NCI-H226 (cell line): ENCODE results near the gene NR3C2.
"Not testable (repeated sequence)": the region's sequence is repeated elsewhere in the genome, so short reads cannot be mapped to it uniquely, and the experiment has no call there.

Experiments used
- DNase-seq: peaks from one replicate; pipeline ENCODE4 v3.0.0-alpha.2; 2015

Gene NR3C2

GRCh38 chr4:148094149-148094548 lies 348.1 kb downstream of the NR3C2 start:
- DNase-seq, result no peak

DNA sequence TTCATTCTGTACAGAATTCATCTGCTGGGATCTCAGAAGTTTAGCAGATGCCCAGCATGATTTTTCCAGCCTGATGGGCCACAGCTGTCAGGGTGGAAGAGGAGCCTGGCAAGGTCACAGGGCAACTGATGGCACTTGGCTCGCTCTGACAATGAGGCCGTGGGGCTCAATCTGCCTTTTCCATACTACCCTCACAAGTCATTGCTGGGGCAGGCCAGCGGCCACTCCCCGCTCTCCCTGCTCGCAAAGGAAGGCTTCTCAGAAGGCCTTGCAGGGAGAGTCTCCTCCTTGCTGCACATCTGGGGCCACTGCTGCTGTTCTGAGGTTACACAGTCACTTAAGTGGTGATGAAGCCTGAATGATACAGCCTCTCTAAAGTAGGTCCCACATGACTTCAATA lies 349.1 kb downstream of the NR3C2 start:
- DNase-seq, result no peak

GRCh38 chr4:148092316-148093014 lies 349.7 kb downstream of the NR3C2 start:
- DNase-seq, result no peak

GRCh38 chr4:148091896-148092295 lies 350.3 kb downstream of the NR3C2 start:
- DNase-seq, result no peak

DNA sequence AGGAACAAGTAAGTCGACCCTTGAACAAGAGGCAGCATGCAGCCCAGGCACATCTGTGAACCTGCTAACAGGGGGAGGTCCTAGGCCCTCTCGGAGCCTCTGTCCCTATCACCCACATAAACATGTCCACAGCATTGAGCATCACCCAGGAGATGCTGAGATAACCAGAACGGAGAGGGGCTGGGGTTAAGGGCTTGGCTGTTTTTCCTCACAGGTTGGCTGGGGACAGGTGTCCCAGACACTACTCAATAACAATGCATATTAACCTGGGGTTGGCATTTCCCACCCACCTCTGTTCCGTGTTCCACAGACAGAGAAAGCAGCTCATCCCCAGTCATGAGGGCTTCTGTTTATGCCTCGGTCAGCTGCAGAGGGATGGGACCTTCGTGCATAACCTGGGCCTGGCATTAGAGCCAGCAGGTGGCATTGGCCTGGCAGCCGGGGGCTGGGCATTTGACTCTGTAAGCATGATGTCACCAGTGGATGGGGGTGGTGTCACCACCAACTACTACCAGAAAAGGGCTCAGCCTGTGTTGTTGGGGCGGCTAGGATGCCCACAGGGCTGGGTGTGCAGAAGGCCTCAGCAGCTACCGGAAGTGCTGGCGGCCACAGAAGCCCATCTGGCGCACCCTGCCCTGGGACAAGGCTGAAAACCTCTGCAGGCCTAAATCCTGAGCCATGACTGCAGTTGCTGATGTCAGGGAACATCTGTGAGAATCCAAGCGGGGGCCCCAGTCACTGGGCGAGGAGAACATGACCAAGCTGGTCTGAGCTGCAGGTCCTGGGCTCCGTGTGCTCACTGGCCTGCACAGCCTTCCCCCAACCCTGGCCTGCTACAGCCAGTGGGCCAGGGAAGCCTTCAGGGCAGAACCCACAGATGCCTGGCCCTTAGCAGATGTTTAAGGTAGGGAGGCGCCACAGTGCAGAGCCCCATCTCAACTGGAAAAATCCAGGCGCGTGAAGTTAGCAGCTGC lies 351.4 kb downstream of the NR3C2 start:
- DNase-seq, result no peak

- DNase-seq, result no peak
These were observed 352.2 kb downstream of the NR3C2 start for GRCh38 chr4:148090029-148090428.

DNA sequence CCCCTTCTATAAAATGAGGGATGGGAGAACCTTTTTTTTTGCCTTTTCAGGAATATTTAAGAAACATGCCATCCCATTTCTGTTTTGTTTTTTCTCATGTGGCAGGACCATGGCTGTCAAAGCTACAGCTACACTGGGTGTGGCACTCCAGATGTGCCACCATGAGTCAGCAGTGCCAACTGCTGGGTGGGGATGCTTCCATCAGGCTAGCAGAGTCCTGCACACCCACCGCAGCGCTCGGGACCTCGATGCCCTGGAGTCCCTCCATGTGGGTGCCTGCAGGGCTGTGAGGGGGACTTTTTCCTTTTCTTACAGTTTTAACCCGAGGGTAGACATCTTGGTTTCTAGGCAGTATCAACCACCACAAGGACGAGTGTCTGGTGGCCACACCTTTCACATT lies 352.6 kb downstream of the NR3C2 start:
- DNase-seq, result no peak

DNA sequence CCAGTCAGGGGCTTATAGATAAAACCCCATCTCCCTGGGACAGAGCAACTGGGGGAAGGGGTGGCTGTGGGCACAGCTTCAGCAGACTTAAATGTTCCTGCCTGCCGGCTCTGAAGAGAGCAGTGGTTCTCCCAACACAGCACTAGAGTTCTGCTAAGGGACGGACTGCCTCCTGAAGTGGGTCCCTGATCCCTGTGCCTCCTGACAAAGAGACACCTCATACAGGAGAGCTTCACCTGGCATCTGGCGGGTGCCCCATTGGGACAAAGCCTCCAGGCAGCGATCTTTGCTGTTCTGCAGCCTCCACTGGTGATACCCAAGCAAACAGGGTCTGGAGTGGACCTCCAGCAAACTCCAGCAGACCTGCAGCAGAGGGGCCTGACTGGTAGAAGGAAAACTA lies 359.1 kb downstream of the NR3C2 start:
- not testable (repeated sequence) for DNase-seq

DNA sequence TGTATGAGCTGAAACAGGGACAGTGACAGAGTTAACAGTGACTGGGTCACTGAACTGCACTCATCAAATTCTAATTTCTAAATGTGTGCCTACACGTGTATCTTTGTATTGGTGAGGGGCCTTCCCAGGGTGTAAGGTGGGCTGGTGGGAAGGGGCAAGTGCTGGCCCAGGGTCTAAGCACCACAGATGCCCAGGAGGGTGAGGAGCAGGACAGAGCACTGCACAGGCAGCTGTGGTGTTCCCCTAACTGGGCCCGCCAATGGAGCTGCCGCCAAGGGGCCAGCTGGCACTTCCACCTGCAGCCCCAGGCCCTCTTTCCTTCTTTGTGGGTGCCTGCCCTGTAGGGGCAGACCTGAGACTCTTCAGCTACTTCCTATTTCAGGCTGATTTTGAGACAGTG lies 360.5 kb downstream of the NR3C2 start:
- DNase-seq, result no peak

DNA sequence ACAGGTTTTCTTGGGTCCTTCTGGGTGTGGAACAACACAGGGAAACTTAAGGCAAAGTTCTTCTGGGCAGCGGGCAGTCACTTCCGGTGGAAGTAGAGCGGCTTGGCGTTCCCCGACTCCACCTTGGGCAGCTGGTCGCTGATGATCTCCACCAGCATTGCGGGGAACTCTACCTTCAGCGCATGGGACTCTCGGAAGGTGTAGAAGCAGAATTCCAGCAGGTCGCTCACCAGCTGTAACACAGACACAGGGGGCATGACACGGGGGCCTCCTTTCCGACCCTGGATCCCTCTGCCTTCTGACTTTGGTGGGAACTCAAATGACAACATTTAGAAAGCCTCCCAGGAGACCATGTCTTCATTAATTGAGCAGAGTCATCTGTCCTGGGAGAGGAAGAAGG lies 360.9 kb downstream of the NR3C2 start:
- DNase-seq, result no peak

- DNase-seq, result no peak
These were observed 362.3 kb downstream of the NR3C2 start for GRCh38 chr4:148079961-148080360.

- DNase-seq, result no peak
These were observed 364.2 kb downstream of the NR3C2 start for GRCh38 chr4:148078061-148078460.

GRCh38 chr4:148077581-148077980 lies 364.6 kb downstream of the NR3C2 start:
- no peak for DNase-seq

DNA sequence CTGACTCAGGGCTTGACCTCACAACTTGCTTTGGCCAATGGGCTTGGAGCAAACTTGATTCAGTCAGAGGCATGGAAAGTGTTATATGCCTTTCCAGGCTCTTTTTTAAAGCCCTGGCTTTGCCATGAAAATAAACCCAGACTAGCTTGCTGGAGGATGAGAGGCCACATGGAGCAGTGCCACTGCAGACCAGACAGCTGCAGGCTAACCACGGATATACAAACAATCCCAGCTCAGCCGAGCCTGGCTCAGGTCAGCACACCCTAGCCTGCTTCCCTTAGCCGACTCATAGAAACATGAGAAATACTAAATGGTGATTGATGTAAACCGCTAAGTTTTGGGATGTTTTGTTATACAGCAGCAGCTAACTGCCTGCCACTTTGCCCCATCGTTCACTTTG lies 365.2 kb downstream of the NR3C2 start:
- no peak for DNase-seq

DNA sequence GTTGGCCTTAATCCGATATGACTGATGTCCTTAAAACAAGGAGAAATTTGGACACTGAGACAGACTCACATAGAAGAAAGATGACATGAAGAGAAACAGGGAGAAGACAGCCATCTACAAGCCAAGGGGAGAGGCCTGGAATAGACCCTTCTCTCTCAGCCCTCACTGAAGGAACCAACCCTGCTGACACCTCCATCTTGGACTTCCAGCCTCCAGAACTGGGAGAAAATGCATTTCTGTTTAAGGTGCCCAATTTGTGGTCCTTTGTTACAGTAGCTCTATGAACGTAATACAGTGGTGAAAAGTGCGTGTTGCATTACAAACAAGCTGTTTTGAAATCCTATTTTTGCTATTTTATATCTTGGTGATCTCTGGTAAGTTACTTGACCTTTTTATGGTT lies 366.8 kb downstream of the NR3C2 start:
- DNase-seq, result no peak

DNA sequence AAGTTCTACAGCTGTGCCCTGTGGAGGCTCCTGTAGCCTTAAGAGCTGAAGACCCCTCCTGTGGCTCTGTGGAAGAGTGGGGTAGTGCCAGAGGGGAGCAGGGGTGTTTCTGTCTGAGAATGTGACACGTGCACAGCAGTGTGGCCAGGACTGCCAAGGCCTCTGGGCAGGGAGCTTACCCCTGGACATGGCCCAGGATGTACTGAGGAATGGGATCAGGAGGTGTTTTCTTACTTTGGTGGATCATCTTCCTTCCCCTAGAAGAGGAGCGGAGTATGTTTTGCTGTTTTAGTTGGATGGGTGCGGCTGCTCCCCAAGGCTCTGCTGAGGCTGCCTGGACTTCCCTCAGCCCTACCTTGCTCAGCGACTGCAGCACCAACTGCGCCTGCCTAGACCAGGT lies 367.8 kb downstream of the NR3C2 start:
- no peak for DNase-seq

DNA sequence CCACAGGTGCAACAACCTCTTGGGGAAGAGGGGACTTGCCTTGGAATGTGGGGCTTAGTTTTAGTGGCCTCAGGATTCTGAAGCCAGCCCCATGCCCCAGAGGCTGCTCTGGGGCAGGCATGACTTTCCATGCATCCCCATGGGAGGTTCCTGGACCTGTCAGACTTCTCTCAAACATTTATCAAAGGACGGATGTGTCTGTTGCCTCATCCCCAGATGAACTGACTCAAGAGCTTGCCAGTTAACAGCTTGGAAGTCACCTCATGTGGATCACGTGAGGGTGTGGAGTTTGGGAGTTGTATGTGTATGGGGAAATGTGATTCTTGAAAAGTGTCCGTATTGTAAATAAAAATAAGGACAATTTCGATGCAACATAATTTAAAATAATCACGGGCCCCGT lies 368.9 kb downstream of the NR3C2 start:
- DNase-seq, result no peak

DNA sequence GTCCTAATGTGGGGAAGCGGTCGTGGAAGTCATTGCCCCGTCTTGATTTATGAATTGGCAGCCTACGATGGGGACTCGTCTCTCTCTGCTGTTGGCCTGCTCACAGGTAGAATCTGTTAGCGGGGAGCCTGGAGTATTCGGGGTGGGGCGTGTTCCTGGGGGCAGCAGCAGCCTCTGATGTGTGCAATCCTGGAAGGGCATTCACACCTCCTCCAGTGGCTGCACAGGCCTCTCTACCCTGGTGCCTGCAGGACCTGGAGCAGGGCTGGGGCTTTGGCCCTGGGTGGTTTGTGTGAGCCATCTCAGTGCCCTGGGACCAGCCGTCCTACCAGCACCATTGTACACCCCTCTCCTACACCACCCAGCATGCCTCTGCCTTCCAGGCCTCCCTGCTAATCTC lies 369.4 kb downstream of the NR3C2 start:
- no peak for DNase-seq

- DNase-seq, result no peak
These were observed 371.2 kb downstream of the NR3C2 start for GRCh38 chr4:148071009-148071408.

GRCh38 chr4:148069895-148070178 lies 372.4 kb downstream of the NR3C2 start:
- DNase-seq, result no peak

- DNase-seq, result no peak
These were observed 372.9 kb downstream of the NR3C2 start for GRCh38 chr4:148069086-148069894.

- DNase-seq, result no peak
These were observed 373.9 kb downstream of the NR3C2 start for GRCh38 chr4:148068065-148068911.
